Mesendoderm (in vitro differentiated cells): ENCODE measurements around the gene DUT.

Experiments
- DNase-seq: peaks from one replicate; pipeline ENCODE4 v3.0.0; 2013
- H2AK5ac ChIP-seq: 2 replicates; pipeline ENCODE4 v1.6.1; 2013; ENCODE audit warnings: low read length, inconsistent platforms
- H2BK120ac ChIP-seq: 2 replicates; pipeline ENCODE4 v1.6.1; 2013; ENCODE audit warnings: low read depth, mild to moderate bottlenecking, low read length, moderate library complexity, mixed read lengths
- H2BK15ac ChIP-seq: replicated peaks from 2 replicates; pipeline ENCODE4 v1.6.1; 2013; ENCODE audit warnings: low read depth, mild to moderate bottlenecking, moderate library complexity
- H2BK5ac ChIP-seq: 2 replicates; pipeline ENCODE4 v1.6.1; 2013; ENCODE audit warnings: low read length, inconsistent platforms
- H3K18ac ChIP-seq: 2 replicates; pipeline ENCODE4 v1.6.1; 2013; ENCODE audit warnings: mild to moderate bottlenecking, low read length, mixed read lengths
- H3K23ac ChIP-seq: one replicate; pipeline ENCODE4 v1.6.1; 2013; ENCODE audit warnings: low read length
- H3K27ac ChIP-seq: 2 replicates; pipeline ENCODE4 v1.5.1; 2013; ENCODE audit warnings: low read depth, mild to moderate bottlenecking, inconsistent platforms, low read length, moderate library complexity
- H3K27me3 ChIP-seq: 2 replicates; pipeline ENCODE4 v1.6.1; 2013; ENCODE audit warnings: low read length, control low read depth, mild to moderate bottlenecking, inconsistent platforms; ENCODE audit not compliant: insufficient read depth, poor library complexity
- H3K36me3 ChIP-seq: 2 replicates; pipeline ENCODE4 v1.6.1; 2013; ENCODE audit warnings: low read length, inconsistent platforms; ENCODE audit not compliant: control insufficient read depth, insufficient read depth
- H3K4ac ChIP-seq: one replicate; pipeline ENCODE4 v1.6.1; 2013; ENCODE audit warnings: low read depth, mild to moderate bottlenecking, low read length, moderate library complexity
- H3K4me1 ChIP-seq: 2 replicates; pipeline ENCODE4 v1.6.1; 2013; ENCODE audit warnings: low read depth, low read length, inconsistent platforms; ENCODE audit not compliant: control insufficient read depth
- H3K4me2 ChIP-seq: 2 replicates; pipeline ENCODE4 v1.6.1; 2013; ENCODE audit warnings: low read length
- H3K4me3 ChIP-seq: 2 replicates; pipeline ENCODE4 v1.5.1; 2013; ENCODE audit warnings: mild to moderate bottlenecking, low read length
- H3K56ac ChIP-seq: one replicate; pipeline ENCODE4 v1.6.1; 2013; ENCODE audit warnings: low read length
- H3K79me1 ChIP-seq: 2 replicates; pipeline ENCODE4 v1.6.1; 2013; ENCODE audit warnings: low read length, inconsistent platforms
- H3K79me2 ChIP-seq: 2 replicates; pipeline ENCODE4 v1.6.1; 2013; ENCODE audit warnings: mild to moderate bottlenecking, low read length; ENCODE audit not compliant: control insufficient read depth, insufficient read depth
- H3K9ac ChIP-seq: 2 replicates; pipeline ENCODE4 v1.6.1; 2013; ENCODE audit warnings: low read length, inconsistent platforms
- H4K5ac ChIP-seq: one replicate; pipeline ENCODE4 v1.6.1; 2013; ENCODE audit warnings: low read length
- H4K8ac ChIP-seq: one replicate; pipeline ENCODE4 v1.6.1; 2013; ENCODE audit warnings: low read depth, mild to moderate bottlenecking, control low read depth, low read length, moderate library complexity
- WGBS: extraction: QIAGEN DNeasy Blood & Tissue Kit; methylation state at CpG from one replicate; pipeline ENCODE4 v1.1.7; 2013; ENCODE audit warnings: low lambda C conversion rate, missing lambda C conversion rate; ENCODE audit not compliant: insufficient coverage; ENCODE audit errors: extremely low coverage; 5-methylcytosine and 5-hydroxymethylcytosine counted together

The DUT gene

GRCh38 chr15:48289628-48290027, 41.6 kb upstream of the DUT start:
- Histone ChIP-seq H2AK5ac (no peak overlapping the region), H3K23ac (no peak overlapping the region), H4K8ac (no peak overlapping the region), H3K56ac (no peak overlapping the region), H3K9ac (no peak overlapping the region), H2BK120ac (no peak overlapping the region), H3K36me3 (no peaks in the 10 kb centered on the region), H3K4me3 (no peak overlapping the region), H3K27ac (no peak overlapping the region), H3K18ac (no peak overlapping the region), H3K27me3 (no peaks in the 10 kb centered on the region), H4K5ac (no peak overlapping the region), H3K4me2 (no peak overlapping the region), H2BK15ac (no peak overlapping the region), H3K79me2 (no peaks in the 10 kb centered on the region), H3K79me1 (no peaks in the 10 kb centered on the region), H3K4ac (peak overlapping the region; percentile 16), H2BK5ac (no peak overlapping the region), H3K4me1 (peaks cover 4% of the 10 kb centered on the region)
- WGBS = 100% methylated on average over 1 of the region's 2 CpGs
- no peak for DNase-seq

- no peak overlapping the region for H2BK15ac ChIP-seq
- no peak overlapping the region for H3K23ac ChIP-seq
- H2AK5ac ChIP-seq = no peak overlapping the region
- no peaks in the 10 kb centered on the region for H3K27me3 ChIP-seq
- DNase-seq = peak; percentile 22
- H3K4me3 ChIP-seq = no peak overlapping the region
- H2BK120ac ChIP-seq = no peak overlapping the region
- H3K9ac ChIP-seq = no peak overlapping the region
- no CpG with 5 or more reads among the region's 4 CpGs for WGBS
- no peak overlapping the region for H3K4me2 ChIP-seq
- no peaks in the 10 kb centered on the region for H3K79me1 ChIP-seq
- no peak overlapping the region for H4K8ac ChIP-seq
- H3K18ac ChIP-seq = no peak overlapping the region
- no peak overlapping the region for H3K27ac ChIP-seq
- H3K4me1 ChIP-seq = peaks cover 5% of the 10 kb centered on the region
- H3K4ac ChIP-seq = no peak overlapping the region
- H3K79me2 ChIP-seq = no peaks in the 10 kb centered on the region
- no peak overlapping the region for H4K5ac ChIP-seq
- H3K56ac ChIP-seq = no peak overlapping the region
- H3K36me3 ChIP-seq = no peaks in the 10 kb centered on the region
- H2BK5ac ChIP-seq = no peak overlapping the region
These were observed 38.8 kb upstream of the DUT start for GRCh38 chr15:48292458-48292857.

- no peak overlapping the region for H3K4me2 ChIP-seq
- DNase-seq = peak; percentile 26
- H3K56ac ChIP-seq = no peak overlapping the region
- peak overlapping the region; percentile 5 for H2BK120ac ChIP-seq
- no peak overlapping the region for H3K9ac ChIP-seq
- H3K27ac ChIP-seq = no peak overlapping the region
- peak overlapping the region; percentile 22 for H2BK5ac ChIP-seq
- no peaks in the 10 kb centered on the region for H3K36me3 ChIP-seq
- H4K8ac ChIP-seq = no peak overlapping the region
- H3K23ac ChIP-seq = no peak overlapping the region
- no peak overlapping the region for H2AK5ac ChIP-seq
- no peaks in the 10 kb centered on the region for H3K79me1 ChIP-seq
- no CpG with 5 or more reads among the region's 2 CpGs for WGBS
- H3K4me3 ChIP-seq = no peak overlapping the region
- peak overlapping the region; percentile 33 for H3K18ac ChIP-seq
- peaks cover 10% of the 10 kb centered on the region for H3K4me1 ChIP-seq
- H2BK15ac ChIP-seq = no peak overlapping the region
- no peak overlapping the region for H3K4ac ChIP-seq
- no peaks in the 10 kb centered on the region for H3K27me3 ChIP-seq
- no peaks in the 10 kb centered on the region for H3K79me2 ChIP-seq
- no peak overlapping the region for H4K5ac ChIP-seq
These were observed 33.6 kb upstream of the DUT start for GRCh38 chr15:48297668-48298067.

GRCh38 chr15:48298914-48299313, 32.3 kb upstream of the DUT start:
- Histone ChIP-seq H3K79me2 (no peaks in the 10 kb centered on the region), H2BK5ac (no peak overlapping the region), H3K23ac (no peak overlapping the region), H3K27ac (no peak overlapping the region), H4K8ac (no peak overlapping the region), H3K4me1 (peaks cover 10% of the 10 kb centered on the region), H3K4me3 (no peak overlapping the region), H2AK5ac (no peak overlapping the region), H2BK120ac (no peak overlapping the region), H4K5ac (no peak overlapping the region), H3K79me1 (no peaks in the 10 kb centered on the region), H3K18ac (no peak overlapping the region), H2BK15ac (no peak overlapping the region), H3K4ac (no peak overlapping the region), H3K27me3 (no peaks in the 10 kb centered on the region), H3K9ac (no peak overlapping the region), H3K4me2 (no peak overlapping the region), H3K56ac (no peak overlapping the region), H3K36me3 (no peaks in the 10 kb centered on the region)
- DNase-seq = peak; percentile 72
- no CpG with 5 or more reads among the region's 2 CpGs for WGBS

DNA sequence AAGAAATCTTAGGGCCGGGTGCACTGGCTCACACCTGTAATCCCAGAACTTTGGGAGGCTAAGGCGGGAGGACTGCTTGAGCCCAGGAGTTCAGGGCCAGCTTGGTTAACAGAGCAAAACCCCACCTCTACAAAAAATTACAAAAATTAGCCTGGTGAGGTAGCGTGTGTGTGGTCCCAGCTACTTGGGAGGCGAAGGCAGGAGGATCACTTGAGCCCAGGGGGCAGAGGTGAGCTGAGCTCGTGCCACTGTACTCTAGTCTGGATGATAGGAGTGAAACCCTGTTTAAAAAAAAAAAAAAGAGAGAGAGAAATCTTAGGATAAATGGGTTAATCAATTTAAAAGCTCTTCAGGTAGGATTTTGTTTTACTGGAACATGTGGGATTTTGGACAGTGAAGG, 31.2 kb upstream of the DUT start:
- no peak overlapping the region for H4K8ac ChIP-seq
- peak overlapping the region; percentile 7 for H3K27ac ChIP-seq
- peak; percentile 40 for DNase-seq
- no peaks in the 10 kb centered on the region for H3K79me2 ChIP-seq
- no peak overlapping the region for H3K23ac ChIP-seq
- H3K4me2 ChIP-seq = no peak overlapping the region
- H4K5ac ChIP-seq = no peak overlapping the region
- H2BK5ac ChIP-seq = no peak overlapping the region
- H2AK5ac ChIP-seq = no peak overlapping the region
- no peaks in the 10 kb centered on the region for H3K36me3 ChIP-seq
- no peak overlapping the region for H3K9ac ChIP-seq
- peak overlapping the region; percentile 76 for H2BK15ac ChIP-seq
- peak overlapping the region; percentile 97 for H3K18ac ChIP-seq
- H3K4me1 ChIP-seq = peaks cover 12% of the 10 kb centered on the region
- WGBS = no CpG with 5 or more reads among the region's 5 CpGs
- peak overlapping the region; percentile 8 for H2BK120ac ChIP-seq
- H3K4me3 ChIP-seq = no peak overlapping the region
- H3K56ac ChIP-seq = no peak overlapping the region
- no peak overlapping the region for H3K4ac ChIP-seq
- no peaks in the 10 kb centered on the region for H3K79me1 ChIP-seq
- H3K27me3 ChIP-seq = no peaks in the 10 kb centered on the region

DNA sequence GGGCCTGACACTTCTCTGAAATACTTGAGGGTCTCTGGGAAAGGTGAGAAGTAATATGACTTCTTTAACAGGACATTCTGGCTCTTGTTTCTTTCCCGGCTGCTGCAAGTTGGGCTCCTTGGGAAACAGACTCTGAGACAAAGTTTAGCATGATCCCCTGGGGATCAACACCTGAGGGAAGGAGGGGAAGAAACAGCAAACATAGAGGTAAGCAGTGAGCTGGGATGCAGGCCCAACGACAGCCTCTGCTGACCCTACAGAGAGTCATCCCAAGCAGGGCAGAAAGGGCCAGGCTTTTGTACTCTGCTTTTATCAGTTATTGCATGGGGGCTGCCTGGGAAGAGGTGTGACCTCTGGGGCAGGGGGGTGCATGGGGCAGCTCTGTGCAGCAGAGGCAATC, 26.8 kb upstream of the DUT start:
- WGBS = no CpG with 5 or more reads among the region's 2 CpGs
- Histone ChIP-seq H3K36me3 (no peaks in the 10 kb centered on the region), H3K4me2 (no peak overlapping the region), H2BK5ac (peak overlapping the region; percentile 14), H3K79me1 (no peaks in the 10 kb centered on the region), H2AK5ac (no peak overlapping the region), H3K9ac (no peak overlapping the region), H4K8ac (no peak overlapping the region), H2BK15ac (no peak overlapping the region), H3K4ac (no peak overlapping the region), H3K4me3 (no peak overlapping the region), H3K18ac (peak overlapping the region; percentile 78), H3K79me2 (no peaks in the 10 kb centered on the region), H4K5ac (no peak overlapping the region), H3K27me3 (no peaks in the 10 kb centered on the region), H3K4me1 (peaks cover 6% of the 10 kb centered on the region), H3K27ac (no peak overlapping the region), H2BK120ac (peak overlapping the region; percentile 83), H3K56ac (peak overlapping the region; percentile 29), H3K23ac (no peak overlapping the region)
- DNase-seq = peak; percentile 18
